SK-N-SH (cell line): Measurements from ENCODE around the gene HOXB5. TPM values are rescaled to one million over a fixed set of nuclear protein-coding genes. Genes with fewer than 3 reads are reported as not detected.

Source experiments
- CTCF ChIA-PET: fragments of 300-600, 350-600 bp; formaldehyde crosslinking; extraction: SDS; loops from one replicate; lab custom pipeline; 2021; lab: Yijun Ruan, JAX
- POLR2A ChIA-PET: fragments of 350-600 bp; sonication (Branson Sonifier 250); formaldehyde crosslinking; extraction: SDS; loops from one replicate; lab custom pipeline; 2020; ENCODE audit warnings: antibody characterized with exemption, inconsistent platforms; lab: Yijun Ruan, JAX
- DNase-seq: peaks from one replicate; pipeline ENCODE4 v3.0.0; 2012
- H2AFZ ChIP-seq: fragments of 200-600 bp; sonication (generic); 2 replicates; pipeline ENCODE4 v1.8.1; 2016; ENCODE audit warnings: antibody characterized with exemption, mild to moderate bottlenecking, low read depth
- H3F3A ChIP-seq: fragments of 200-600 bp; sonication (generic); replicated peaks from 2 replicates; pipeline ENCODE3; 2016; ENCODE audit warnings: antibody characterized with exemption, mild to moderate bottlenecking; ENCODE audit not compliant: insufficient read depth
- H3K27ac ChIP-seq, 2 experiments: fragments of 200-500 bp in 1 of 2; fragments of 200-600 bp in 1 of 2; sonication (Bioruptor generic) in 1 of 2; sonication (generic), shearing (Covaris generic) in 1 of 2; 2 replicates each; pipeline versions ENCODE4 v1.5.1 to v1.6.1; 2014 to 2016; ENCODE audit warnings: low read depth in 2 of 2, inconsistent platforms in 1 of 2, low read length in 1 of 2, mild to moderate bottlenecking in 1 of 2, mixed read lengths in 1 of 2
- H3K27me3 ChIP-seq: fragments of 200-600 bp; sonication (generic), shearing (Covaris generic); 2 replicates; pipeline ENCODE4 v1.6.1; 2016; ENCODE audit warnings: mixed run types; ENCODE audit not compliant: insufficient read depth
- H3K36me3 ChIP-seq, 2 experiments: fragments of 200-500 bp in 1 of 2; fragments of 200-600 bp in 1 of 2; sonication (Bioruptor generic) in 1 of 2; sonication (generic) in 1 of 2; replicated peaks in 1 of 2; 2 replicates each; pipeline versions ENCODE3 to v1.5.1; 2014 to 2016; ENCODE audit warnings: low read length in 1 of 2, mild to moderate bottlenecking in 1 of 2; ENCODE audit not compliant: insufficient read depth in 2 of 2, control insufficient read depth in 1 of 2
- H3K4me1 ChIP-seq, 2 experiments: fragments of 200-500 bp in 1 of 2; fragments of 200-600 bp in 1 of 2; sonication (Bioruptor generic) in 1 of 2; sonication (generic), shearing (Covaris generic) in 1 of 2; 2 replicates each; pipeline versions ENCODE4 v1.5.1 to v1.6.1; 2014 to 2016; ENCODE audit warnings: low read depth in 1 of 2, low read length in 1 of 2, mixed run types in 1 of 2; ENCODE audit not compliant: insufficient read depth in 2 of 2, control insufficient read depth in 1 of 2
- H3K4me2 ChIP-seq: fragments of 200-600 bp; sonication (generic), shearing (Covaris generic); 2 replicates; pipeline ENCODE4 v1.6.1; 2017; ENCODE audit warnings: mixed run types
- H3K4me3 ChIP-seq, 2 experiments: fragments of 200-500 bp in 1 of 2; fragments of 200-600 bp in 1 of 2; sonication (Bioruptor generic) in 1 of 2; sonication (generic), shearing (Covaris generic) in 1 of 2; 2 replicates each; pipeline versions ENCODE4 v1.5.1 to v1.8.1; 2014 to 2016; ENCODE audit warnings: low read depth in 2 of 2, inconsistent platforms in 1 of 2, low read length in 1 of 2, mild to moderate bottlenecking in 1 of 2, mixed read lengths in 1 of 2, moderate library complexity in 1 of 2
- H3K79me2 ChIP-seq: fragments of 200-600 bp; sonication (generic); 2 replicates; pipeline ENCODE4 v1.8.1; 2017; ENCODE audit warnings: mild to moderate bottlenecking; ENCODE audit not compliant: insufficient read depth
- H3K9ac ChIP-seq: fragments of 200-600 bp; sonication (generic); 2 replicates; pipeline ENCODE4 v1.6.1; 2017; ENCODE audit warnings: mixed run types
- H3K9me2 ChIP-seq: fragments of 200-600 bp; sonication (generic); 2 replicates; pipeline ENCODE4 v1.6.1; 2017; ENCODE audit warnings: mixed run types
- H3K9me3 ChIP-seq: fragments of 200-600 bp; sonication (generic); 2 replicates; pipeline ENCODE4 v1.6.1; 2017; ENCODE audit warnings: mixed run types, mild to moderate bottlenecking, moderate library complexity
- H4K20me1 ChIP-seq: fragments of 200-600 bp; sonication (generic); 2 replicates; pipeline ENCODE4 v1.6.1; 2017; ENCODE audit warnings: mild to moderate bottlenecking, mixed run types; ENCODE audit not compliant: insufficient read depth
- FOXJ3 ChIP-seq: sonication (generic); formaldehyde crosslinking; IDR thresholded peaks from 2 replicates; pipeline ENCODE4 v1.5.1; 2020; ENCODE audit warnings: mild to moderate bottlenecking, missing genetic modification reagents
- GATA2 ChIP-seq: sonication (generic); formaldehyde crosslinking; IDR thresholded peaks from 2 replicates; pipeline ENCODE4 v1.5.0; 2020; ENCODE audit warnings: mild to moderate bottlenecking, missing genetic modification reagents
- MXI1 ChIP-seq: IDR thresholded peaks from 2 replicates; pipeline ENCODE4 v1.6.1; 2012; ENCODE audit warnings: mild to moderate bottlenecking, low read depth, low read length, improper control_type of control experiment
- RAD21 ChIP-seq: IDR thresholded peaks from 2 replicates; pipeline ENCODE4 v1.6.1; 2012; ENCODE audit warnings: mild to moderate bottlenecking, low read length
- RCOR1 ChIP-seq: fragments of 150-350 bp; IDR thresholded peaks from 2 replicates; pipeline ENCODE4 v1.6.1; 2017; ENCODE audit warnings: antibody characterized with exemption, low read length
- WGBS: methylation state at CpG from one replicate; pipeline ENCODE4 v1.1.6; 2017; ENCODE audit warnings: low lambda C conversion rate; 5-methylcytosine and 5-hydroxymethylcytosine counted together
- polyA plus RNA-seq, 3 experiments: library from polyadenylated mRNA; depleted of rRNA; stranded (reverse); fragments of >200 nt; gene quantifications; 2 replicates each; pipeline ENCODE4 v1.2.3, GENCODE V29; 2012
- TF ChIP-seq, protein P1 (sequence below): IDR thresholded peaks from 2 replicates; pipeline ENCODE4 v1.6.1; 2012; ENCODE audit warnings: mild to moderate bottlenecking, low read depth, low read length, moderate library complexity
- TF ChIP-seq, protein P2 (sequence below): fragments of 150-350 bp; IDR thresholded peaks from 2 replicates; pipeline ENCODE4 v1.6.1; 2017; ENCODE audit warnings: antibody characterized with exemption, low read length, low read depth, borderline replicate concordance
- TF ChIP-seq, protein P3 (sequence below): IDR thresholded peaks from 2 replicates; pipeline ENCODE4; 2012

The HOXB5 gene
- polyA plus RNA-seq, 1 of the 3 experiments (the other 2 are of a cell fraction), result not detected

DNA sequence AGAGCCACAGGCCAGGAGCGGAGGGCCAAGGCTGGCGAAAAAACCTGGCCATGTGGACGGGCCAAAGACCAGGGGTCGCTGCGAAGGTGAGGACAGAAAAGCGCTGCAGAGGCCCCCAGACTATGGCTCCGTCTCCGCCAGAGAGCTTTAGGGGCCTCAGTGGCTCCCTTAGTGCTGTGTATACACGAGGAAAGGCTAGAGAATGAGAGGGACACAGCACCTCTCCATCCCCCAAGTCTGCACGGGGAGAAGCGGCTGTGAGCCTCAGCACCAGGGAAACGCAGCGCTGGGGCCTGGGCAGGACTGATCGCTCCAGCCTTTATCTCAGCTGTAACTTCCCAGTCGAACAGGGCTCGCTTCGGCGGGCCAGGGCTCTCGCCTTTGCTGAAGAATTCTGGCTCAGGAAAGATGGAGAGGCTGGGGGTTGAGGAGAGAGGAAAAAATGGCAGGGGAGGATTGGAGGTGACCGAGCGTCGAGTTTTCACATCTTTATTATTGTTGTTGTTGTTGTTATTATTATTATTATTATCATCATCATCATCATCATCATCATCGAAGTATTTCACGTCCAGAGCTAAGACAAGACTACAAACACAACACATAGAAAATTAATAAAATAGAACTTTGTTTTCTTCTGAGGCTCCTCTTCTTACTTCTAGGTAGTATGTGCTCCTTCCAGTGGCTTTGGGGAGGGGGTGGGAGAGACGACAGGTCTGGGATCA, 1.9 kb upstream of the HOXB5 start:
- Histone ChIP-seq H3K9me3 (no peaks in the 10 kb centered on the region), H3K36me3 (no peaks in the 10 kb centered on the region), H3F3A (peaks cover 4% of the 10 kb centered on the region), H3K27ac (no peak overlapping the region), H3K9ac (no peak overlapping the region), H3K9me2 (no peaks in the 10 kb centered on the region), H3K79me2 (no peaks in the 10 kb centered on the region), H3K27me3 (peaks cover 98% of the 10 kb centered on the region), H3K4me2 (no peak overlapping the region), H2AFZ (no peak overlapping the region), H3K4me1 (0 out of 4 replicates have a peak, but pooled peaks cover 0 to 4% of the 10 kb centered on the region in 2 experiments)
- WGBS, result 23% methylated on average over 25 of the region's 25 CpGs
- CTCF ChIA-PET, result interaction anchor here (0.7 to 3.7 kb wide), 10 partner anchors 11 to 440 kb away, joined by 3 to 20 read pairs (median 5); partner anchors contain the start of gene HOXB8
- TF ChIP-seq, protein P1, sequence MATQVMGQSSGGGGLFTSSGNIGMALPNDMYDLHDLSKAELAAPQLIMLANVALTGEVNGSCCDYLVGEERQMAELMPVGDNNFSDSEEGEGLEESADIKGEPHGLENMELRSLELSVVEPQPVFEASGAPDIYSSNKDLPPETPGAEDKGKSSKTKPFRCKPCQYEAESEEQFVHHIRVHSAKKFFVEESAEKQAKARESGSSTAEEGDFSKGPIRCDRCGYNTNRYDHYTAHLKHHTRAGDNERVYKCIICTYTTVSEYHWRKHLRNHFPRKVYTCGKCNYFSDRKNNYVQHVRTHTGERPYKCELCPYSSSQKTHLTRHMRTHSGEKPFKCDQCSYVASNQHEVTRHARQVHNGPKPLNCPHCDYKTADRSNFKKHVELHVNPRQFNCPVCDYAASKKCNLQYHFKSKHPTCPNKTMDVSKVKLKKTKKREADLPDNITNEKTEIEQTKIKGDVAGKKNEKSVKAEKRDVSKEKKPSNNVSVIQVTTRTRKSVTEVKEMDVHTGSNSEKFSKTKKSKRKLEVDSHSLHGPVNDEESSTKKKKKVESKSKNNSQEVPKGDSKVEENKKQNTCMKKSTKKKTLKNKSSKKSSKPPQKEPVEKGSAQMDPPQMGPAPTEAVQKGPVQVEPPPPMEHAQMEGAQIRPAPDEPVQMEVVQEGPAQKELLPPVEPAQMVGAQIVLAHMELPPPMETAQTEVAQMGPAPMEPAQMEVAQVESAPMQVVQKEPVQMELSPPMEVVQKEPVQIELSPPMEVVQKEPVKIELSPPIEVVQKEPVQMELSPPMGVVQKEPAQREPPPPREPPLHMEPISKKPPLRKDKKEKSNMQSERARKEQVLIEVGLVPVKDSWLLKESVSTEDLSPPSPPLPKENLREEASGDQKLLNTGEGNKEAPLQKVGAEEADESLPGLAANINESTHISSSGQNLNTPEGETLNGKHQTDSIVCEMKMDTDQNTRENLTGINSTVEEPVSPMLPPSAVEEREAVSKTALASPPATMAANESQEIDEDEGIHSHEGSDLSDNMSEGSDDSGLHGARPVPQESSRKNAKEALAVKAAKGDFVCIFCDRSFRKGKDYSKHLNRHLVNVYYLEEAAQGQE, result no peak
- TF ChIP-seq, protein P2, sequence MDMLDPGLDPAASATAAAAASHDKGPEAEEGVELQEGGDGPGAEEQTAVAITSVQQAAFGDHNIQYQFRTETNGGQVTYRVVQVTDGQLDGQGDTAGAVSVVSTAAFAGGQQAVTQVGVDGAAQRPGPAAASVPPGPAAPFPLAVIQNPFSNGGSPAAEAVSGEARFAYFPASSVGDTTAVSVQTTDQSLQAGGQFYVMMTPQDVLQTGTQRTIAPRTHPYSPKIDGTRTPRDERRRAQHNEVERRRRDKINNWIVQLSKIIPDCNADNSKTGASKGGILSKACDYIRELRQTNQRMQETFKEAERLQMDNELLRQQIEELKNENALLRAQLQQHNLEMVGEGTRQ, result no peak
- TF ChIP-seq RCOR1 (no peak), MXI1 (no peak)
- TF ChIP-seq, all 33 proteins: peak for 0
- POLR2A ChIA-PET, result no interaction called here
- H3K4me3 ChIP-seq, result no peak overlapping the region
- peaks cover 12% of the 10 kb centered on the region; the same call in 1 of the 2 replicates for H4K20me1 ChIP-seq
- no peak for DNase-seq

DNA sequence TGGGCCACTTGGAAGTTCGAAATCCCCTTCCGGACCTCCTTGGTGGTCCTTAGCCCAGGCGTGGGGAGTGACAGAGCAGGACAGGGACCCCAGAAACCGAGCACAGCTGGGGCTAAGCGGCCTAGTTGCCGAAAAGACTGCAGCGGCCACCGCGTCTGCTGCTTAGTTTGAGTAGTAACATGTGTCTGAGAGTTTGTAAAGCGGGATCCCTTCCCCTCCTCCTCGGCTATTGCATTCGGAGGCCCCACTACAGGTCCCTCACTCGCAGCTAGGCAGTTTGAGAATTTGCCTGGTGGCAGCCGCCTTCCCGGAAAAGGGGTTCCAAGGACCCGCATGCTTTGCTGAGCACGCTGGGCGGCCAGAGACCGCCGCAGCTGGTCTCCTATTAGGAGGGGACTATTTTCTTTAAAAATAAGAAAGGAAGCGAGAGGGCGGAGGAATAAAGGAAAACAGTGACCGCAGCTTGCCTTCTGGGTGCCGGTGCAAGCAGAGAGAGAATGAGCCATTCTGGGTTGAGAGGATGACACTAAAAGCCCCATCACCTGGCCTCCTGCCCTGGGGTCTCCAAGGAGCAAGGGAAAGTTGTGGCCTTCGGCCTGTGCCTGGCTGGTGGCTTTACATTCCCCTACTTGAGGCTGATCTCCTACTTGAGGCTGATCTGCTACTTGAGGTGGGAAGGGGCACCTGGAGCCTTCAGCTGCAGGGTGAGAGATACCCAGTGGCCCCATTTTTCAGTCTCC, 1.1 kb upstream of the HOXB5 start:
- Histone ChIP-seq H4K20me1 (peaks cover 11% of the 10 kb centered on the region; the same call in 1 of the 2 replicates), H3K27ac (no peak overlapping the region)
- POLR2A ChIA-PET, result no interaction called here

More for the DNA sequence above, 1.1 kb upstream of the HOXB5 start:
- 0 out of 4 replicates have a peak, but pooled peaks cover 0 to 4% of the 10 kb centered on the region in 2 experiments for H3K4me1 ChIP-seq
- peaks cover 4% of the 10 kb centered on the region for H3F3A ChIP-seq
- 0 out of 2 replicates have a peak overlapping the region, but pooled peaks have one; percentile 17 for H3K4me2 ChIP-seq
- TF ChIP-seq GATA2 (CRISPR knock-in tag), result no peak
- no peak for TF ChIP-seq RAD21
- no peak for TF ChIP-seq FOXJ3 (CRISPR knock-in tag)
- TF ChIP-seq, protein P3, sequence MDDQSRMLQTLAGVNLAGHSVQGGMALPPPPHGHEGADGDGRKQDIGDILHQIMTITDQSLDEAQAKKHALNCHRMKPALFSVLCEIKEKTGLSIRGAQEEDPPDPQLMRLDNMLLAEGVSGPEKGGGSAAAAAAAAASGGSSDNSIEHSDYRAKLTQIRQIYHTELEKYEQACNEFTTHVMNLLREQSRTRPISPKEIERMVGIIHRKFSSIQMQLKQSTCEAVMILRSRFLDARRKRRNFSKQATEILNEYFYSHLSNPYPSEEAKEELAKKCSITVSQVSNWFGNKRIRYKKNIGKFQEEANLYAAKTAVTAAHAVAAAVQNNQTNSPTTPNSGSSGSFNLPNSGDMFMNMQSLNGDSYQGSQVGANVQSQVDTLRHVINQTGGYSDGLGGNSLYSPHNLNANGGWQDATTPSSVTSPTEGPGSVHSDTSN, result no peak
- H3K27me3 ChIP-seq, result peaks cover 98% of the 10 kb centered on the region
- WGBS, result 30% methylated on average over 25 of the region's 25 CpGs
- CTCF ChIA-PET, result interaction anchor here (0.7 to 3.7 kb wide), 16 partner anchors 16 to 452 kb away, joined by 3 to 20 read pairs (median 4); partner anchors contain the start of genes HOXB1 and HOXB8
- H3K36me3 ChIP-seq, result no peaks in the 10 kb centered on the region
- no peak overlapping the region for H3K9ac ChIP-seq
- H3K9me2 ChIP-seq, result no peaks in the 10 kb centered on the region
- DNase-seq, result no peak
- H3K9me3 ChIP-seq, result no peaks in the 10 kb centered on the region
- H3K4me3 ChIP-seq, result no peak overlapping the region
- H3K79me2 ChIP-seq, result no peaks in the 10 kb centered on the region
- H2AFZ ChIP-seq, result peak overlapping the region; percentile 53; the same call in 1 of the 2 replicates
